Heart left ventricle (tissue), 16 donors: ENCODE measurements around the gene SAXO1. TPM values are rescaled to one million over a fixed set of nuclear protein-coding genes. Genes with fewer than 3 reads are reported as not detected.

Experiments used
- ATAC-seq, 4 donors: fragments of 200-7000 bp; cut with Tn5 transposase; one replicate each; pipeline ENCODE4 v1.9.1; 2020 to 2022; ENCODE audit warnings: moderate library complexity in 4 of 4, mild to moderate bottlenecking in 3 of 4, moderate number of reproducible peaks in 1 of 4
- DNase-seq, 5 donors: peaks; one replicate each; pipeline ENCODE4 v3.0.0-alpha.2; 2020
- H3K27ac ChIP-seq, 12 donors: fragments of 200-600 bp; sonication (generic) in 4 of 12; one replicate each; pipeline versions ENCODE4 v1.5.0 to v1.8.0; 2016 to 2022; ENCODE audit warnings: mild to moderate bottlenecking in 2 of 12
- H3K27me3 ChIP-seq, 9 donors: fragments of 200-600 bp; sonication (generic) in 2 of 9; one replicate each; pipeline versions ENCODE4 v1.5.1 to v1.8.0; 2016 to 2022; ENCODE audit warnings: mild to moderate bottlenecking in 3 of 9
- H3K36me3 ChIP-seq, 9 donors: fragments of 200-600 bp; sonication (generic) in 2 of 9; one replicate each; pipeline versions ENCODE4 v1.5.0 to v1.8.0; 2018 to 2022; ENCODE audit warnings: mild to moderate bottlenecking in 2 of 9
- H3K4me1 ChIP-seq, 12 donors: fragments of 200-600 bp; sonication (generic) in 4 of 12; one replicate each; pipeline versions ENCODE4 v1.5.0 to v1.8.0; 2016 to 2022; ENCODE audit warnings: mild to moderate bottlenecking in 3 of 12
- H3K4me3 ChIP-seq, 12 donors: fragments of 200-600 bp; sonication (generic) in 4 of 12; one replicate each; pipeline versions ENCODE4 v1.5.0 to v1.8.0; 2017 to 2022; ENCODE audit warnings: mild to moderate bottlenecking in 9 of 12, moderate library complexity in 4 of 12
- H3K9me3 ChIP-seq, 12 donors: fragments of 200-600 bp; sonication (generic) in 4 of 12; one replicate each; pipeline versions ENCODE4 v1.5.0 to v1.8.0; 2016 to 2022; ENCODE audit warnings: mild to moderate bottlenecking in 1 of 12
- CTCF ChIP-seq, 12 donors: fragments of 200-600 bp; sonication (generic) in 4 of 12; IDR thresholded peaks; one replicate each; pipeline versions ENCODE4 v1.5.0 to v1.8.0; 2018 to 2022; ENCODE audit warnings: antibody characterized with exemption in 12 of 12, mild to moderate bottlenecking in 5 of 12
- POLR2A ChIP-seq, 2 donors: fragments of 450-650 bp; IDR thresholded peaks; one replicate each; pipeline ENCODE4 v1.6.1; 2017; ENCODE audit warnings: antibody characterized with exemption in 2 of 2, mild to moderate bottlenecking in 2 of 2, moderate library complexity in 2 of 2
- WGBS, 4 donors: extraction: QIAGEN DNeasy Blood & Tissue Kit in 2 of 4; methylation state at CpG; one replicate each; pipeline versions ENCODE4 v1.1.5 to v1.1.7; 2013 to 2018; 5-methylcytosine and 5-hydroxymethylcytosine counted together
- intact Hi-C, 10 donors: fragments of 100-400 bp; cut with DNase I; formaldehyde crosslinking; loops; one replicate each; pipeline versions ENCODE4 v1.11.1 to v1.14.2; 2022
- polyA plus RNA-seq, 2 donors: library from polyadenylated mRNA; stranded (reverse); fragments of 200-250 nt; gene quantifications; one replicate each; pipeline ENCODE4 v1.2.3, GENCODE V29; 2013
- total RNA-seq, 9 donors: library from RNA; depleted of rRNA in 2 of 9; stranded (reverse); fragments of >200 nt in 2 of 9; fragmentation: NEBNext Ultra II Directional in 3 of 9; extraction: Animal tissue kit (Norgen Biotek cat#: 25700) in 3 of 9; gene quantifications; one replicate each; pipeline versions ENCODE4 v1.1.0 to v1.2.4, GENCODE V29; 2016 to 2023
- donor health status: ischemic (EF 13 %, LVEDD 7.1; RV severe dilation, severe dysfunction).
- donor health status: healthy with polysubstance abuse.
- donor health status: DM: no; HTN: yes; CAD: no.
- donor health status: DM: no; HTN: no; CAD: no.
- donor health status: ischemic (EF 25% LVEDD 6.9; RV normal size, moderate dysfunction).
- donor health status: ischemic (EF 25% LVEDD 5.7; RV mildly dilated, moderate dysfunction).
- donor health status: healthy.
- donor health status: DM: yes; HTN: yes; CAD: no.
- donor health status: ischemic (EF 35%, LVEDD 5.7; RV mildly dilated, moderate dysfunction).
- donor health status: nonischemic (EF 11% LVEDD 7.7; RV severe dilation, severe dysfunction).
- donor health status: DM: yes; HTN: yes; CAD: no.
- donor health status: PGD.
- donor health status: ischemic (EF 29% LVEDD 5.4; RV normal size, mild dysfunction).
- donor health status: nonischemic (EF 23%, LVEDD 6.1; RV moderate dilation, normal function).

The SAXO1 gene
- total and polyA plus RNA-seq, 11 donors: 0.09 to 0.21 (median 0.11) TPM; not detected in 8

GRCh38 chr9:19050637-19051591 is 17.9 kb upstream of the SAXO1 start:
- WGBS, 4 donors: 61 to 70% (median 64%) methylated on average over 12 of the region's 12 CpGs
- TF ChIP-seq POLR2A (IDR thresholded peaks at IDR 0.05) (no peak), CTCF (IDR thresholded peaks at IDR 0.05) (no peak)
- intact Hi-C loops: loop anchor here in 1 of 10 donors (10.0 kb wide), 1 partner anchor 74 kb away; the partner anchor contains the start of gene PLIN2
- DNase-seq (no peak), ATAC-seq (no peak)
- H3K4me3 ChIP-seq: peak overlapping the region; percentile 71 to 98 (median 88)
- H3K27me3 ChIP-seq: no peaks in the 10 kb centered on the region
- H3K9me3 ChIP-seq: no peaks in the 10 kb centered on the region
- peak overlapping the region in 6 of 12 donors; percentile 94 to 99 (median 98) for H3K27ac ChIP-seq
- H3K4me1 ChIP-seq: peaks cover 0 to 46% (median 30%) of the 10 kb centered on the region in 12 donors
- peaks cover 0 to 19% (median 3%) of the 10 kb centered on the region in 9 donors for H3K36me3 ChIP-seq

GRCh38 chr9:19049917-19050636 is 17.1 kb upstream of the SAXO1 start:
- Histone ChIP-seq H3K9me3 (no peaks in the 10 kb centered on the region), H3K4me3 (peak overlapping the region; percentile 71 to 98 (median 88)), H3K27ac (peak overlapping the region in 11 of 12 donors; percentile 84 to 99 (median 97)), H3K27me3 (no peaks in the 10 kb centered on the region), H3K36me3 (peaks cover 0 to 14% (median 0%) of the 10 kb centered on the region in 9 donors), H3K4me1 (peaks cover 0 to 46% (median 30%) of the 10 kb centered on the region in 12 donors)
- intact Hi-C loops: loop anchor here in 8 of 10 donors (1.0 to 10.0 kb wide), 9 partner anchors 75 to 415 kb away; partner anchors contain the start of gene PLIN2 (in 1 of the 8)
- WGBS, 4 donors: 4 to 12% (median 6%) methylated on average over 33 of the region's 33 CpGs
- DNase-seq (peak in 1 of 5 donors; percentile 12), ATAC-seq (peak in 1 of 4 donors; percentile 23)
- TF ChIP-seq POLR2A (IDR thresholded peaks at IDR 0.05) (no peak), CTCF (IDR thresholded peaks at IDR 0.05) (no peak)

GRCh38 chr9:19048966-19049916 is 16.2 kb upstream of the SAXO1 start, which contains the start of gene RRAGA:
TSS of gene RRAGA (plus strand) at chr9:19049427. CDS start at chr9:19049660, 233 bp downstream.
- no peaks in the 10 kb centered on the region for H3K27me3 ChIP-seq
- WGBS, 4 donors: 0 to 1% (median 1%) methylated on average over 51 to 82 of the region's 82 CpGs
- TF ChIP-seq POLR2A (IDR thresholded peaks at IDR 0.05): peak in 1 of 2 donors; percentile 86
- TF ChIP-seq CTCF (IDR thresholded peaks at IDR 0.05): peak; percentile 74 to 95 (median 87)
- H3K36me3 ChIP-seq: peaks cover 0 to 14% (median 0%) of the 10 kb centered on the region in 9 donors
- intact Hi-C loops: loop anchor here in 8 of 10 donors (1.0 to 10.0 kb wide), 8 partner anchors 123 to 416 kb away; no protein-coding TSS in a partner anchor
- H3K4me1 ChIP-seq: peaks cover 0 to 46% (median 30%) of the 10 kb centered on the region in 12 donors
- DNase-seq (peak; percentile 94 to 97 (median 94)), ATAC-seq (peak; percentile 94 to 97 (median 97))
- peak within 1 kb of the TSS; percentile 71 to 98 (median 88) for H3K4me3 ChIP-seq
- no peaks in the 10 kb centered on the region for H3K9me3 ChIP-seq
- H3K27ac ChIP-seq: peak within 1 kb of the TSS; percentile 84 to 99 (median 97)
